Activated CD4-positive, alpha-beta T cell treated with anti-CD3 and anti-CD28 coated beads, Interleukin-2, amount 50 U/mL, for 1 hour (primary cell): ENCODE results near the gene RNF31.

Source experiments
- DNase-seq: peaks from one replicate; pipeline ENCODE4 v3.0.0-alpha.2; 2020

Gene RNF31

DNA sequence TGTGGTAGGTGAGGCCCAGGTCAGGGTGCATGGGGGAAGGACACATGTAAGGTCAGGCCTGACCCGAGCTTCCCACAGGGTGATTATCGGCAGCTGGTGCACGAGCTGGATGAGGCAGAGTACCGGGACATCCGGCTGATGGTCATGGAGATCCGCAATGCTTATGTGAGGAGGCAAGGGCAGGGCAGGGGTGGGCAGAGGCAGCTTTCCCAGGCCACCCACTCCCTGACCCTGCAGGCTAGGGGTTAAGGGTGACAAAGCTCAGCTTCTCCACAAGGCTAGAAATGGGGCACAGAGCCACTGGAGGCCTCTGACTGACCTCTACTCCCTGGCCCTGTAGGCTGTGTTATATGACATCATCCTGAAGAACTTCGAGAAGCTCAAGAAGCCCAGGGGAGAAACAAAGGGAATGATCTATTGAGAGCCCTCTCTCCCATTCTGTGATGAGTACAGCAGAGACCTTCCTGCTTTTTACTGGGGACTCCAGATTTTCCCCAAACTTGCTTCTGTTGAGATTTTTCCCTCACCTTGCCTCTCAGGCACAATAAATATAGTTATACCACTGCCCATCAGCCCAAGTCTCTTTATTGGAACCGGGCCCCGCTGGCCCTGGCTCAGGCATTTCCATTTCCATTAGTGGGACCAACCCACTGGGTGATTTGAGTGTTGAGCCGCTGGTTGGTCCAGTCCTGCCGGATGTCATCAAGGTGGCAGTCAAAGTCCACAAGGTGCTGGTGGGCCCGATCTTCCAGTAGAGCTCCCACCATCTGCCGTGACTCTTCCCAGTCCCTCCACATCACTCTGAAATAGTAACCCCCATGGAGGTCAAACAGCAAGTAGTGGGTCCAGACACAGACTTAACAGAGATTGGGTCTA is 8.7 kb upstream of the RNF31 start:
- no peak for DNase-seq

DNA sequence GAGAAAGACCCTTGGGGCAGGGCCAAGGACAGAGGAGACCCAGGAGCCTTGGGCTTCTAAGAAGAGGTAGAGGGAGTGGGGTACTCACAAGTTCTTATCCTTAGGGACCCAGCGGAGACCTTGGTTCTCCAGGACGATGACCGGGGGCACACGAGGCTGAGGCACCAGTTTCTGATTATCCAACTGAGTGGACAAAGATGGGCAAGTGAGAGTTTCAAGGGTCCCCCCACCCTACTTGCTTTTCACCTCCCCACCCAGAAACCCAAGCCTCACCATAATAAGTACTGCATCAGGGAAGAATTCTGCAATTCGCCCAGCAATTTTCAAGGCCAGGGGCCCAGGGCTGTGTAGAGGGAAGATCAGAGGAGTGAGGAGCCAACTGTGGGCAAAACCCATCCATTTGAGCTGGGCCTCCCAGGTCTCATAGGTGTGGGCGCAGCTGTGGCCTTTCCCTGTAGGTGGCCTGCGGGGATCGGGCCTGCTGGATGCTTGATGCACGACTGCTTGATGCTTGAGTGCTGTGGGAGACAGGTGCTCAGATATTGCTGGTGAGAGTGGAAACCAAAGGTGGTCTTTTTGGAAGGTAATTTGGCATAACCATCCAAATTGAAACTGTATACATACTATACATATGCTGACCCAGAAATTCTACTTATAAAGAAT is 7.9 kb upstream of the RNF31 start:
- DNase-seq = peak; percentile 23

GRCh38 chr14:24141097-24141880 is 6.0 kb upstream of the RNF31 start, which contains the start of gene EMC9:
Gene EMC9, minus strand, starts transcription at chr14:24141591. Its CDS starts 287 bp downstream, at chr14:24141304.
- peak; percentile 99 for DNase-seq

DNA sequence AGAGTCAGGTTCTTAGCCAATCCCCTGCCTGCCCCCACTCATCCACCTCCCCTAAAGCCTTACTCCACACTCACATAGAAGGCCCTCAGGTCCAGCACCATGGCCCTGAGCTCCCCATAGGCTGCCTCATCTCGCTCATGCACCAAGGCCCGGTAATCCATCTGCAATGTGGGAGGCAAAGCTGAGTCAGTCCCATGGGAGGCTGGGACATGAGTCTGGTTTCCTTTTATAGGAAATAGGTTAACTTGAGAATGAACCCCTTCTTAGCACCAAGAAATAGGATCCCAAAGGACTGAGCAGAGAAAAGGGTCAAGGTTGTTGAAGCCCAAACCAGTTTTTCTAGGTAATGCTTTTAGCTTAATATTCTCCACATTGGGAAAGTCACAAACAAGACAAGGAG is 3.8 kb upstream of the RNF31 start:
- no peak for DNase-seq

DNA sequence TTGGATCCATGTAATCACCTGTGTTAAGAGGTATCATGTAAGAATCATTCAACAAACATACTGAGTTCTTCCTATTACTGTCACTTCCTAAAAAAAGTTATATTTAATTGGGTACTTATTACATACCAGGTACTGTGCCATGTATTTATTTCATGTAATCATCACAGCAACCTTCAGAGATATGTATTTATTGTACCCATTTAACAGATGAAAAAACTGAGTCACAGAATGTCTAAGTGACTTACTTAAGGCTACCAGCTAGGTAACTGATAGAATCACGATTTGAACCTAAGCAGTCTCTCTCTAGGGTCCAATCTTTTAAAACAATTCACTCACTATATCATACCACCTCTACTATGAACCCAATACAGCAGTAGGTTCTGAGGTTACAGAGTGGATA is 2.8 kb upstream of the RNF31 start:
- DNase-seq = no peak

- no peak for DNase-seq
Observed at GRCh38 chr14:24145219-24145618, 2.1 kb upstream of the RNF31 start.

- DNase-seq = no peak
Observed at GRCh38 chr14:24145690-24146452, 1.4 kb upstream of the RNF31 start.

- peak; percentile 75 for DNase-seq
Observed at GRCh38 chr14:24146453-24146977, 783 bp upstream of the RNF31 start, which contains the start of gene PSME2. Gene PSME2, minus strand, starts transcription at chr14:24146610. Its CDS starts 29 bp downstream, at chr14:24146581.

DNA sequence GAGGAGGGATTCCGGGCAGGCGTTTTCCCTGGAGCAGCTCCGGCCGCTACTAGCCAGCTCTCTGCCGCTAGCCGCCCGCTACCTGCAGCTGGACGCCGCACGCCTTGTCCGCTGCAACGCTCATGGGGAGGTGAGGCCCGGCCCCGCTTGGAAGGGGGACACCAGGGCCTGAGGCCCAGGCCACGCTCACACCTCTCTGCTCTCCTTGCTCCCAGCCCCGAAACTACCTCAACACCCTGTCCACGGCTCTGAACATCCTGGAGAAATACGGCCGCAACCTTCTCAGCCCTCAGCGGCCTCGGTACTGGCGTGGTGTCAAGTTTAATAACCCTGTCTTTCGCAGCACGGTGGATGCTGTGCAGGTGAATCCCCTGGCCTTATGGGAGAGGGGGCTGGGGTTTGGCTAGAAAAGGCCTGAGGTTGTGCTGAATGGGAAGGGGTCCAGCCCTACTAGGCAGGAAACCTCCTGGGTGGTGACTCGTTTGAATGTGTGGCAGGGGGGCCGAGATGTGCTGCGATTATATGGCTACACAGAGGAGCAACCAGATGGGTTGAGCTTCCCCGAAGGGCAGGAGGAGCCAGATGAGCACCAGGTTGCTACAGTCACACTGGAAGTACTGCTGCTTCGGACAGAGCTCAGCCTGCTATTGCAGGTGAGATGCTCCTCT is 597 bp downstream of the RNF31 start:
- no peak for DNase-seq

- DNase-seq = no peak
Observed at GRCh38 chr14:24149302-24149969, 2.1 kb downstream of the RNF31 start.

- no peak for DNase-seq
Observed at GRCh38 chr14:24150061-24150460, 2.8 kb downstream of the RNF31 start.

- no peak for DNase-seq
Observed at GRCh38 chr14:24150567-24150966, 3.3 kb downstream of the RNF31 start.

DNA sequence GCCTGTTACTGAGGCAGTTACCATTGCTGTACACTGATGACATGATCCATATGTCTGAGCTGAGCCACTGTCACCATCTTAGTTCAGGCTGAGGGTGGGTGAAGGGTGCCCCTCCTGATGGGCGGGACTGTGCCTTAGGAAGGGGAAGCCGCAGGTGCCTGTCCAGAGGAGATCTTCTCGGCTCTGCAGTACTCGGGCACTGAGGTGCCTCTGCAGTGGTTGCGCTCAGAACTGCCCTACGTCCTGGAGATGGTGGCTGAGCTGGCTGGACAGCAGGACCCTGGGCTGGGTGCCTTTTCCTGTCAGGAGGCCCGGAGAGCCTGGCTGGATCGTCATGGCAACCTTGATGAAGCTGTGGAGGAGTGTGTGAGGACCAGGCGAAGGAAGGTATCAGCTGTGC is 3.7 kb downstream of the RNF31 start:
- DNase-seq = no peak

DNA sequence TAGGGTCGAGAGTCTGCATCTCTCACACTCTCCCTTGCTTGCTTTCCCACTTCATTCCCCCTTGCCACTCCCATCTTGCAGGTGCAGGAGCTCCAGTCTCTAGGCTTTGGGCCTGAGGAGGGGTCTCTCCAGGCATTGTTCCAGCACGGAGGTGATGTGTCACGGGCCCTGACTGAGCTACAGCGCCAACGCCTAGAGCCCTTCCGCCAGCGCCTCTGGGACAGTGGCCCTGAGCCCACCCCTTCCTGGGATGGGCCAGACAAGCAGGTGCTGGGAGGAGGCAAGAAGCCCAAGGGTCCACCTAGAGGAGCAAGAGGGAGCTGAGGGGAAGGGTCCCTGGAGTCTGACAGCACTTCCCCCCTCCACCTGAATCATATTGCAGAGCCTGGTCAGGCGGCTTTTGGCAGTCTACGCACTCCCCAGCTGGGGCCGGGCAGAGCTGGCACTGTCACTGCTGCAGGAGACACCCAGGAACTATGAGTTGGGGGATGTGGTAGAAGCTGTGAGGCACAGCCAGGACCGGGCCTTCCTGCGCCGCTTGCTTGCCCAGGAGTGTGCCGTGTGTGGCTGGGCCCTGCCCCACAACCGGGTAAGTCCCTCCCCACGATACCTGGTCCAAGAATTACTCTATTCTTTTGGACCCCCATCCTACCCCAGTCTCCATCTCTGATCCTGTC is 4.2 kb downstream of the RNF31 start:
- no peak for DNase-seq

DNA sequence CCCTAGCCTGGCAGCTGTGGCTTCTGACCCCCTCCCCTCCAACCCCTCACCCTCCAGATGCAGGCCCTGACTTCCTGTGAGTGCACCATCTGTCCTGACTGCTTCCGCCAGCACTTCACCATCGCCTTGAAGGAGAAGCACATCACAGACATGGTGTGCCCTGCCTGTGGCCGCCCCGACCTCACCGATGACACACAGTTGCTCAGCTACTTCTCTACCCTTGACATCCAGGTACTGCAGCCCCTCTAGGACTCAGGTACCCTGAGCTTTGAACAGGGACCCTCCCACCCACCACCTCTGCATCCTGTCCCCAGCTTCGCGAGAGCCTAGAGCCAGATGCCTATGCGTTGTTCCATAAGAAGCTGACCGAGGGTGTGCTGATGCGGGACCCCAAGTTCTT is 7.8 kb downstream of the RNF31 start:
- no peak for DNase-seq

GRCh38 chr14:24156840-24157239 is 9.5 kb downstream of the RNF31 start:
- no peak for DNase-seq

GRCh38 chr14:24157331-24157730 is 10.0 kb downstream of the RNF31 start:
- DNase-seq = no peak

DNA sequence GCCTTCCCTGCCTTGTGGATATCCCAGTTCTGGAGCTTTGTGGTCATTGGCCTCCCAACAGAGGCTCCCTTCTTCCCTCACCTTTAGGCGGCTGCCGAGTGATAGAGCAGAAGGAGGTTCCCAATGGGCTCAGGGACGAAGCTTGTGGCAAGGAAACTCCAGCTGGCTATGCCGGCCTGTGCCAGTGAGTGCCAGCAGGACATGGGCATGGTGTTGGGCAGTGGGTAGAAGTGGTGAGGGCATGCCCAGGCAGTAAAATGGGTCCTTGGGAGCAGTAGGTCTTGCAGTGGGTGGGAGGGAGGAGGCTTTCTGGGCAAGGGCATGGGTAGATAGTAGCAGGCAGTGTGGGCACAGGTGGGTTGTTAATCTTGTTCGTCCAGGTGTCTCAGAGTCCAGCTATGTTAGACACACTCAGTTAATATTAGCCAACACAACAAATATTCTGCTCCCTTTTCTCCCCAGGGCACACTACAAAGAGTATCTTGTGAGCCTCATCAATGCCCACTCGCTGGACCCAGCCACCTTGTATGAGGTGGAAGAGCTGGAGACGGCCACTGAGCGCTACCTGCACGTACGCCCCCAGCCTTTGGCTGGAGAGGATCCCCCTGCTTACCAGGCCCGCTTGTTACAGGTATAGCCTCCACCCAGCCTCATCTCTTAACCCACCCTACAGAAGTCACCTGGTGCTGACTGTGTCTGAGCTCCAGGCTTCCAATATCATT is 12.6 kb downstream of the RNF31 start:
- DNase-seq = no peak

DNA sequence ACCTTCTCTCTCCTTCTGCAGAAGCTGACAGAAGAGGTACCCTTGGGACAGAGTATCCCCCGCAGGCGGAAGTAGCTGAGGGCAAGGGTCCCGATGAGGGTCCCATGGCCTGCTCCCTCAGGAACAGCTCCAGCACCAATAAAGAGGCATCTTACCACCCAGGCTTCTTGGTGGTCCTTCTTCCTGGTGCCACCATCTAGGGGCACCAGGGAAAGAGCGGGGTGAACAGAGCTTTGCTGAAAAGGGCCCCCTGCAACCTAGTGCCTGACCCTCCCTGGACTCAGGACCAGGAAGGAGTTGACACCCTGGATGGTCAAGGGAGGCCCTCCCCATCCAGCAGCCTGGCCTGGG is 13.2 kb downstream of the RNF31 start:
- DNase-seq = no peak
